Stimulated activated CD4-positive, alpha-beta T cell treated with anti-CD3 and anti-CD28 coated beads, Interleukin-2, amount 100 ng/mL, for 24 hours (primary cell): ENCODE measurements around the gene ADGRE1.

Experiments used
- DNase-seq, 2 donors: peaks; one replicate each; pipeline ENCODE4 v3.0.0-alpha.2; 2020

The ADGRE1 gene

DNA sequence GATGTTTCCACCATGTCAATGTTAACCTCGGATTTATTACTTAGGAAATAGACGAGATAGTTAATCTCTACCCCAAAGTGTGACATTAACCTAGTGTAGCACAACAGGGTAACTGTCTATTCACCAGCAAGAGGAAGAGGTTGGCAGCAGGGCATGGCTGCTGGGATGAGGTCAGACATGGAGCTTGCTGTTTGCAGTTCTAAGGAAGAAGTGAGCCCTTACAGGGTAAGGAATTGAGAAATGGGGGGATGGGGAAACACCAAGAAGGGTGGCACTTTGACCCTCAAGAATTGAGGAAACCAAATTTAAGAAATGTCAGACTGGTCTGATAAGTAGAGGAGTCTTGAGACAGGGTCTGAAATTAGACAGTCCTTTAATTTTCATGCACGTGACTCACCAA, 71.4 kb downstream of the ADGRE1 start:
- no peak for DNase-seq

DNA sequence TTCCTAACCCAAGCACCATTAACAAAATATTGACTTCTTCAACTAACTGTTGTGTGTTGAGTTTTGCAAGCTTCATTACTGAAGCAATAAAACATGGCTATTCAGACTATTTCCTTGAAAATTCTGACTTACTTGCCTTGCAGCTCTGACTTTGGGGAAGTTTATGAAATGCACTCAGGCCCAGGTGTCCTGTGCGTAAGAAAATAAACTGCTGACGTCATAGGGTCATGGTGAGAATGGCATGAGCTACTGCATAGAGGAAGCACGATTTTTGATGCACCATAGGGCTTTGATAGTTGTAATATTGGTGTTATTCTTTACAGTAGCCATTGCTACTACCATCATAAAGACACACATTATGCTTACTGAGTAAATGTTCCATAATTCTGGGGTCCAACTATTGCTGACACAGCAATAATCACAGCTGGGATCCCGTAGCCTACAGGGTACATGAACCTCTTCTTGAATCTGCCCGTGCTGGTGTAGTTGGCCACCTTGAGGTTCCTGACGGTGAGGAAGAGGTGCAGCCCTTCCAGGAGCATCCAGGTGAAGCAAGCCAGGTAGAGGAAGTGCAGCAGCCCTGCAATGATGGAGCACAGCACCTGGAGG, 76.0 kb downstream of the ADGRE1 start:
- DNase-seq, result no peak

DNA sequence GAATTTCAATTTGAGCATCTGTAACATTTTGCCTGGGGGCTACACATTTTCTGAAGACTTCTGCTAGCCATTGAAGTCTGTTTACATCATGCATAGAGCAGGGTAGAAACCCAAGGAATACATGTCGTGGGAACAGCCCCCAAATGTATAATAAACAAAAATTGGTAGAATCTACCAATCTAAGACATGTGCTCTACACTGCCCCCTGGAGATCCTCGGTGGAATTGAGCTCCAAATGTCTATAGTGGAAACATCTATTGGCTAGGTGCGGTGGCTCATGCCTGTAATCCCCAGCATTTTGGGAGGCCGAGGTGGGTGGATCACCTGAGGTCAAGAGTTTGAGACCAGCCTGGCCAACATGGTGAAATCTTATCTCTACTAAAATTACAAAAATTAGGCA, 76.6 kb downstream of the ADGRE1 start:
- DNase-seq, result peak; percentile 63 to 65

DNA sequence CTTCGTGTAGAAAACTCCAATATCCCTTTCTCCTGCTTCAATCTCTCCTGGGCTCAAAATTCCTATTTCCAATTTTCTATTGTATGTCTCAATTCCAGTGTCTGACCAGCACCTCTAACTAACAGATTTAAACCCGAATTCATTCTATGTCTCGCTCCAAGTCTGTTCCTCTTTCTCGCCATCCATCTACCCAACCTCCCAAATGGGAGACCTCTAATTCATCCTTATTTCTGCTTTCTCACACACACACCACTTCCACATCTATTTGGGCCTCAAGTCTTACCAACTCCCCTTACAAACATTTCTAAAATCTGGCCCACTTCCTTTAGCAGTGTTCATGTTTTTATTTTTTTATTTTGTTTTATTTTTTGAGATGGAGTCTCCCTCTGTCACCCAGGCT, 80.6 kb downstream of the ADGRE1 start:
- no peak for DNase-seq

DNA sequence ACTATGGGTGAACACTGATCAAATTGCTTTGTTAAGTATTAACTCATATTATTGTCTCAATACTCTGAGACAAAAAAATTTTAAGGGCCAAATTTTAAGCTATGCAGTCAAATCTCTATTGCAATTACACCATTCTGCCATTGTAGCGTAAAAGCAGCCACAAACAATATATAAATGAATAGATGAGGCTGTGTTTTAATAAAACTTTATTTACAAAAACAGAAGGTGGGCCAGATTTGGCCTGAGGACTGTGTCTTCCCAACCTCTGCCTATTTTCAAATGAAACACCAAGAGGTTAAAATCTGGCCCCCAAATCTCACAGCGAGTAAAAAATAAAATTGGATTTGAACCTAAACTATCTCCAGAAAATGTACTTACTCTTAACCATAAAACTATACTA, 82.1 kb downstream of the ADGRE1 start:
- DNase-seq, result no peak

DNA sequence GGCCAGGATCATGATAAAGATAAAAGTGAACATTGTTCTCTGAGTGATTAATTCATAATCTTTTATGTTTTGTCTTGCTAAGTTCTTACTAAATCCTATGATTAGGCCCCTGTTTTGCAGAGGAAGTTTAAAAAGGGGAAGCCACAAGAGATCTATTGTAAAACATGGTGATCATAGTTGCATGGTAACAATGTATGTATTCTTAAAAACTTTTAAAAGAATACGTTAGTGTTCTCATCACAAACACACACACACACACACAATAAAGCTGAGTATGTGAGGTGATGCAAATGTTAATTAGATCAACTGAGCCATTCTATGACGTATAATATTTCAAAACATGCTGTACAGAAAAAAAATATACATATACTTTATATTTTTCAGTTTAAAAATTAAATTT, 82.6 kb downstream of the ADGRE1 start:
- DNase-seq, result no peak

DNA sequence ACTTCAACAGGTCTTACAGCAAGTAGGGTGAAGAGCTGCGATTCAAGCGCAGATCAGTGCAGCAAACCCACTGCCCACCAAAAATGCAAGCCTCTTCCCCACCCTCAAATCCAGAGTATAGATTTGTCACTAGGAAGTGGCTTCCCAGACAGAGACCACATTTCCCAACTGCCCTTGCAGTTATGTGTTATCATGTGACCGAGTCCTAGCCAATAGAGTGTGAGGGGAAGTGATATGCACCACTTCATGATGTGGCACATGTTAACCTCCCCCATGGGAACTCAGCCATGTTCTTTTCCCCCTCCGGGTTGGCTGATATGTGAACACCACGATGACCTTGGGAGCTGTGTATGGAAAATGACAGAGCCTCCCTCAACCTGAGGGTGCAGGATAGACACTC, 83.1 kb downstream of the ADGRE1 start:
- no peak for DNase-seq

DNA sequence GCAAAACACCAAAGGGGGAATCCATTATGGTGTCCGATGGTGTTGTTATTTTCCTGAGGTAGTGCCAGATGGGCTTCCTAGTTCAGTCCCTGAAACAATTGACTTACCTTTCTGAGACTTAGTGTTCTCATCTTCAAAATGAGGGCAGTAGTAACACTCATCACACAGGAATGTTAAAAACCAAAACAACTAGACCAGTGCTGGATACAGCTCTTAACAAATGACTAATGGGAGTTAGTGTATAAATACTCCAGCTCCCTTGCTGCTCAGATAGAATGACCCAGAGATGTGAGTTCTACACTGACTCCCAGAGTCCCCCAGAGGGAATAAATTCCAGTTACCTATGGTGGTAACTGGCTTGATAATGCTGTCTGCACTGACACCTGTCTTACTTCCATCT, 84.0 kb downstream of the ADGRE1 start:
- no peak for DNase-seq

DNA sequence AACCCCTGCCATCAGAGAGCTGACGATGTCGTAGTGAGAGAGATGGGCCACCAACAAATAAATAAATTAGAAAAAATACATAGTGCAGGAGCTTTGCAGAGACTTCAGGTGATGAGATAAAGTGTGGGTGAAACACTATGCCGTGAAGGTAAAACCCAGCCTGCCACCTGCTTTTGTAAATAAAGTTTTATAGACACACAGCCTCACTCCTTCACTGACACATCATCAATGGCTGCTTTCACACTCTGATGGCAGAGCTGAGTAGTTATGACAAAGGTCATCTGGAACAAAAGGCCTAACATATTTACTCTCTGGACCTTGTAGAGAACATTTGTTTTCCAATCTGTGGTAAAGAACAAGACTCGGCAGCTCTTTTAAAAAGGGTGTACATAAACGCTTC, 88.8 kb downstream of the ADGRE1 start:
- no peak for DNase-seq

DNA sequence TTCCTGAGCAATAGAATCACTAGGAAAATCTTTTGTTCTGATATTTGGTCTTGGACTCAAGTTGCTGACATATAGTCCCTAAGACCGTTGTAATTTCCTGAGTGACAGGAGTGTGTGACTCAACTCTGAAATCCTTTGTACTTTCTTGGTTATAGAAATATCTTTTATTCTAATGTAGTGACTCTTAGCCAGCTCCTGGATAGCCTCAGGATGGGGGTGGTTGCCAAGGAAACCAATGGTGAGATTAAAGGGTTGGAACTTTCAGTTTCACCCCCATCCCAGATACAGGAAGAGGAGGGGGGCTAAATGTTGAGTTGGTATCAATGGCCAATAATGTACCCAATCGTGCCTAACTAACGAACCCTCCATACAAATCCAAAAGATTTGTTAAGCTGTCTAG, 92.0 kb downstream of the ADGRE1 start:
- DNase-seq, result peak in 1 of 2 donors; percentile 18

DNA sequence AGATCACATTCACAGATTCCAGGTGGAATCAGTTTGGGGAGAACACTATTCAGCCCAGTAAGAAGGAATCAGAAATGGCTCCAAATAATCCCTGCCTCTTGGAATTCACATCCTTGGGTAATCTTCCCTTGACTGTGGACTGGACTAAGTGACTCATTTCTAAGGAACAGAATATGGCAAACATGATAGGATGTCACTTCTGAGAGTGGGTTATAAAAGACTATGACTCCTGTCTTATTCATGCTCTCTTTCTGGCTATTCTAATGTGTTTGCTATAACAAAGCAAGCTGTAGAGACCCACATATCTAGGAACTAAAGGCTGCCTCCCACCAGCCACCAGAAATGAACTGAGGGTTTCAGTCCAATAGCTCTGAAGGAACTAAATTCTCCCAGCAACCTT, 96.1 kb downstream of the ADGRE1 start:
- no peak for DNase-seq

DNA sequence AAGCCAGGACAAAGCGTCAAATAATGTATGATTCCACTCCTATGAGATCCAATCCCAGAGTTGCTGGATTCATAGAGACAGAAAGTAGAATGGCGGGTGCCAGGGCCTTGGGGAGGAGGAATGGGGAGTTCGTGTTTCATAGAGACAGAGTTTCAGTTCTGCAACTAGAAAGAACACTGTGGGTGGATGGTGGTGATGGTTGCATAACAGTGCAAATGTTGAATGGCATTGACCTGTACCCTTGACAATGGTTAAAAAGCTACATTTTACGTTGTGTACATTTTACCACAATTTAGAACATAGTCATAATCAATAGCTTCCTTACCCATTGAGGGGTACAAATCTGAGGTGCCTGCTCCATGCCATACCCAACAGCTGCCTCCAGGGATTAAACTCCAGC, 100.5 kb downstream of the ADGRE1 start:
- DNase-seq, result no peak

DNA sequence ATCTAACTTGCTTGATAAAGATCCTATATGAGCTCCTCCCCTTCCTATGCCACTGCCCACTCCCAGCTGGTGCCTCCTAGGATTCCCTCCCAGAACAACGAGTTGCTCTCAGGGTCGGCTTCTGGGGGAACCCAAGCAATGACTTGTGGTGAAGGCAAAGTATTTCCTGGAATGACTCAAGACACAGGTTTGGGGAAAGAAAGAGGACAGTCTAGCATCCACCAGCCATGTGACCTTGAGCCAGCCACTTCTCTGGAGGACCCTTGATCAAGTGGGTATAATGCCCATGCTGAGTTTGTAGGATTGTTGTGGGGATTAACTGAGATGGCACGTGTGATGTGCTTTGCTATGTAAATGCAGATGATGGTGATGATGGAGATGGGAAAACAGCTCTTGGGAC, 100.9 kb downstream of the ADGRE1 start:
- DNase-seq, result no peak
